HG02870 (cell line): ENCODE results near the gene ANAPC13.

Source experiments
- ATAC-seq: cut with Tn5 transposase; IDR thresholded peaks from one replicate; pipeline ENCODE4 v1.9.1; 2021; ENCODE audit warnings: mild to moderate bottlenecking, moderate library complexity; ENCODE audit not compliant: unreplicated experiment

ANAPC13 gene

GRCh38 chr3:134457376-134458074 lies 28.3 kb downstream of the ANAPC13 start:
- no peak for ATAC-seq

DNA sequence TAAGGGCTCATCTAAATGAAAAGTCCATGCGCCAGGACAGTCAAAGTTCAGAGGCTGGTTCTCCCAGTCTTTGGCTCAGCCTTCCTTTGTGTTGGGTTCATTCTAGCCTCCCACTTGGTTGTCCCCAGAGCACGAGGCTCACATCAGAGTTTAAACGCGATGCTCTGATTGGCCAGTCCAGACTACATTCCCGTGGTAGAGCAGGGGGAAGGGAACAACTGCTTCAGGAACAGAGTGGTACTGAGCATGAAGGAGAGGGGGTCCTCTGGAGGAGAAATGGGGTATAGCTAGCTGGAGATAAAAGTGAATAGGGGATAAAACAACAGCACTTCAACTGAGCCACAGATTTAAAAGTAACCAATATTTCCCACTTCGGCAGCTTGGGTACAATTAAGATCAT lies 32.2 kb downstream of the ANAPC13 start:
- ATAC-seq = no peak

GRCh38 chr3:134449951-134450350 lies 35.8 kb downstream of the ANAPC13 start:
- no peak for ATAC-seq

- no peak for ATAC-seq
Measured at GRCh38 chr3:134449277-134449676, 36.5 kb downstream of the ANAPC13 start.

DNA sequence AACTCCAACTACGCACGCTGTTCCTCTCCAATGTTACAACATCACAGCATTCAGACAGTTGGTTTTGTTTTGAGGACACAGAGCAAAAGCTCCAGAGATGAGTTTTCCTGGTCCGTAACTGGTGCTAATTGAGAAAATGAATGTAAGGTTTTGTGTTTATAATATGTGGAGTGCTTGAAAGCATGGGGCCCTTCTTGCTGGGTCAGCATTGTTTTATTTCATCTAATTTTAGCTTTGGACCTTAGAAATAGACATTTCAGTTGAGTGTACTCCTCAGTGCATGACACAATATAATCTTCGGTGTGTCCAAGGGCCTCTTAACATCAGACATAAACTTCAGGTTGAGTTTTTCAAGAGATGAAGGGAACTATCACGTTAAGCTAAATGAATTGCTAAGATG lies 37.1 kb downstream of the ANAPC13 start:
- ATAC-seq = no peak

- no peak for ATAC-seq
Measured at GRCh38 chr3:134447351-134447750, 38.4 kb downstream of the ANAPC13 start.

DNA sequence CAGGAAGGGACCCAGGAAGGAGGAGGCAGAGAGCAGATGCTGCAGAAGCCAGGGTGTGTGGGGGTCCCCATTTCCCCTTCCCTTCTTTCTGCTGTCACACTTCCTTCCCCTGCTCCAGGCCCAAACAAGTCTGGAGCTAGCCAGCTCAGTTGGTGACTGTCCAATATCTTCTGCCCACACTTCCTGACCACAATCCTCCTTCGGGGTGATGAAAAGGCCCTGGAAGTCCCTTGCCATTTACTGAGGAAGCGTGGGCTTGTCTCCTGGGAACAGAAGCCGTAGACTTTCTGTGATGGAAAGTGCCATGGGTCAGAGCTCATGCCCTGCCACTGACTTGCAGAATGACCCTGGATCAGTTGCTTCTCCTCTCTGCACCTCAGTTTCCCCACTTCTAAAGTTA lies 39.0 kb downstream of the ANAPC13 start:
- no peak for ATAC-seq

- ATAC-seq = no peak
Measured at GRCh38 chr3:134445636-134446035, 40.1 kb downstream of the ANAPC13 start.

- ATAC-seq = no peak
Measured at GRCh38 chr3:134445095-134445494, 40.7 kb downstream of the ANAPC13 start.

- ATAC-seq = no peak
Measured at GRCh38 chr3:134441821-134442220, 44.0 kb downstream of the ANAPC13 start.

GRCh38 chr3:134441321-134441720 lies 44.5 kb downstream of the ANAPC13 start:
- no peak for ATAC-seq

GRCh38 chr3:134437211-134437752 lies 48.5 kb downstream of the ANAPC13 start:
- ATAC-seq = no peak

GRCh38 chr3:134432236-134432635 lies 53.5 kb downstream of the ANAPC13 start:
- ATAC-seq = no peak

DNA sequence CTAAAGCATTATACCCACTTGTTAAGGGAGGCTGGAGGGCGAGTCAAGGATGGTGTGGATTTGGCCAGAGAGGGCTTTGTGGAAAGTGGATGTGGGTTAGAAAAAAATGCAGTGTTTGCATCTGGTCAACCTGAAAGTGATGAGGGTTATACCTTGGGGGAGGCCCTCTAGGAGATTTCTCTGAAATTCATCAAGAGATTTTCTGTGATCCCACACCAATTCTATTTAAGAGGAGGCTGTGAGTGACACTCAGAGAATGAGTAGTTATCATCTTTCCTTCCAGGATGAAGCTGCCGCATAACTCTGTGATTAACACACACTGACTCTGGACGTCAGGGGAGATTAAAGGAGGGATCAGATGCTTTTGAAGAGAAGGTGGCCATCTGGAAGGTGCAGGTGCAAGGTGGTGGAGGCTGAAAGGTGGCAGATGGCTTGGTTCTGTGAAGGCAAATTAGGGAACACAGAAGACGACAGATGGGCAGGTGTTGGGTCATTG lies 54.8 kb downstream of the ANAPC13 start:
- no peak for ATAC-seq

DNA sequence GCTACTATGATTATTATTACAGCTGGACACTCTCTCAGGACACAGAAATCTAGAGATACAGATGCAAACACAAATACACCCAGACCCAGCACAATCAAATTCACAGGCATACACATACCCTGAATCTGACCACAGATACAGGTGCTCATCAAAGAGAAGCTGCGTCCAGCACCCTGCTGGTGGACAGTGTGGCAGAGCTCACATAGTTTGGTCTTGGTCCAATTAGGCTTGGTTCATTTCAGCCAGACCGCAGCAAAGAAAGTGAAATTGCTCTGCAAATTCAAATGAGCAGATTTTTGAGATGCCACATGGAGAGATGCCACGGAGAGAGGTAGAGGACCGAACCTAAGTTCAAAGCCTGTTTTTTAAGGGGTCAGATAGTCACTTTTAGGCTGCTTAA lies 55.6 kb downstream of the ANAPC13 start:
- no peak for ATAC-seq

DNA sequence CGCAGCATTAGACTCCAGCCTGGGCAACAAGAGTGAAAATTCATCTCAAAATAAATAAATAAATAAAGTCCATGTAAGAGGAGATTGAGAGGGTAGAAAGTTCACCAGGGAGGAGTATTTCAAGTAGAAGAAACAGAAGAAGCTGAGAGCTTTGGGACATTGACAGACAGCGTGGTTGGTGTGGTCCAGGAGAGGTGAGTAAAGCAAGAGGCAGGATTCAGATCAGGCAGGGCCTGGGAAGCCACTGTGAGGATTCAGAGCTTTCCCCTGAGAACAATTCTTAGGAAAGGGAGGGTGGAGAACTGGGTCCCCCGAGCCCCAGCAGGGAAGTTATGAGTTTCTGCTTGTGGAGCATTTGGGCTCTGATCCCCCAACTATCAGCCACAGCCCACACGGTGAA lies 57.4 kb downstream of the ANAPC13 start:
- no peak for ATAC-seq
